ENCODE measurements around the gene CSNK2A2. TPM values are rescaled to one million over a fixed set of nuclear protein-coding genes. Genes with fewer than 3 reads are reported as not detected.

CSNK2A2 gene
- total and polyA plus RNA-seq, 10 of the 15 experiments (the other 5 are each of a cell fraction or from before 2014, with no cell fraction given): 17.4 to 79.1 (median 29.4) TPM

DNA sequence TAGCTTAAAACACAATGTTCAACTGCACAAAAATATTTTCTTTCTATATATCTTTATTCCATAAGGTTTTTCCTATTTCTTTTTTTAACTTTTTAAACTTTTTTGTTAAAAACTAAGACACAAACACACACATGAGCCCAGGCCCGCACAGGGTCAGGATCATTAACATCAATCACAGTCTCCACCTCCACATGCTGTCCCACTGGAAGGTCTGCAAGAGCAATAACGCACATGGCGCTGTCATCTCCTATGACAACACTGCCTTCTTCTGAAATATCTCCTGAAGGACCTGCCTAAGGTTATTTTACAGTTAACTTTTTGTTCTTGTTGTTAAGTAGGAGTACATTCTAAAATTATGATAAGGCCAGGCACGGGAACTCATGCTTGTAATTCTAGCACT, 72.9 kb downstream of the CSNK2A2 start:
- ChIA-PET POLR2A (interaction anchor here (0.6 to 1.5 kb wide), 2 partner anchors 97 to 156 kb away, joined by 3 to 4 read pairs; no protein-coding TSS in a partner anchor), RAD21 (ENCODE audit: unreplicated experiment) (interaction anchor here (1.5 to 6.6 kb wide), 3 partner anchors 22 to 106 kb away, joined by 3 to 30 read pairs (median 7); no protein-coding TSS in a partner anchor), SMC1A (ENCODE audit: uncharacterized antibody, unreplicated experiment) (interaction anchor here (1.2 to 3.9 kb wide), 8 partner anchors 13 to 212 kb away, joined by 3 to 25 read pairs (median 6); no protein-coding TSS in a partner anchor), CTCF (interaction anchor here (0.5 to 13.7 kb wide), 9 partner anchors 25 to 368 kb away, joined by 3 to 186 read pairs (median 7); partner anchors contain the start of gene ZNF319)
- no peak overlapping the region for H3K27ac ChIP-seq (ENCODE audit: control insufficient read depth, insufficient read depth)
- peaks cover 21% of the 10 kb centered on the region for H3K4me1 ChIP-seq (ENCODE audit: control insufficient read depth, insufficient read depth, low read length)
- H3K4me3 ChIP-seq: no peak overlapping the region
- in situ Hi-C loops (cut with MboI): loop anchor here (5.0 kb wide), 1 partner anchor 103 kb away; no protein-coding TSS in a partner anchor
- DNase-seq (ENCODE audit: low read depth, low spot score) (no peak), ATAC-seq (no peak), FAIRE-seq (no peak)
- H3K4me2 ChIP-seq (ENCODE audit: control insufficient read depth, insufficient read depth): 0 out of 2 replicates have a peak overlapping the region, but pooled peaks have one; percentile 99
- H3K9me3 ChIP-seq (replicated peaks; ENCODE audit: control insufficient read depth, insufficient read depth, low read length): no peaks in the 10 kb centered on the region
- H3K27me3 ChIP-seq (replicated peaks in 1 of 2; ENCODE audit: control insufficient read depth in 2 of 2, insufficient read depth in 2 of 2, low read length in 1 of 2): no peaks in the 10 kb centered on the region
- H3K79me2 ChIP-seq (ENCODE audit: control insufficient read depth, insufficient read depth, low read length): peaks cover 72% of the 10 kb centered on the region
- no peak overlapping the region for H3K9ac ChIP-seq (ENCODE audit: control insufficient read depth, insufficient read depth, low read length)
- H2AFZ ChIP-seq (ENCODE audit: control insufficient read depth, low read depth, low read length): no peak overlapping the region
- intact Hi-C loops (cut with micrococcal nuclease; ENCODE audit: unreplicated experiment): loop anchor here (5.0 to 10.0 kb wide), 2 partner anchors 182 to 680 kb away; partner anchors contain the start of genes CIAPIN1 and COQ9
- peaks cover 0 to 4% of the 10 kb centered on the region in 2 experiments; a peak in 1 of 4 replicates for H3K36me3 ChIP-seq (ENCODE audit: control insufficient read depth in 2 of 2, insufficient read depth in 2 of 2, low read length in 1 of 2)
- BruUV-seq (replicated peaks): no TSS peak
- peaks cover 5% of the 10 kb centered on the region; the same call in 1 of the 2 replicates for H4K20me1 ChIP-seq (ENCODE audit: control insufficient read depth, insufficient read depth)
- 97% methylated on average over 4 of the region's 4 CpGs for WGBS (ENCODE audit: insufficient coverage, insufficient replicate concordance, low lambda C conversion rate, missing lambda C conversion rate)
- TF ChIP-seq ZBTB4 (CRISPR knock-in tag; IDR thresholded peaks at IDR 0.05) (no peak), REST (IDR thresholded peaks at IDR 0.05; ENCODE audit: low read depth, low read length) (no peak), CBX3 (IDR thresholded peaks at IDR 0.05; ENCODE audit: borderline replicate concordance, low read depth) (no peak), KLF5 (IDR thresholded peaks at IDR 0.05; ENCODE audit: partially characterized antibody) (no peak), POLR2AphosphoS2 (IDR thresholded peaks at IDR 0.05; ENCODE audit: low read depth, low read length) (no peak), BMI1 (IDR thresholded peaks at IDR 0.05; ENCODE audit: borderline replicate concordance) (no peak), CREB1 (IDR thresholded peaks at IDR 0.05; ENCODE audit: low read depth) (no peak), NFXL1 (IDR thresholded peaks at IDR 0.05; ENCODE audit: borderline replicate concordance) (no peak), E4F1 (IDR thresholded peaks at IDR 0.05; ENCODE audit: borderline replicate concordance, partially characterized antibody) (no peak), TCF7 (IDR thresholded peaks at IDR 0.05; ENCODE audit: borderline replicate concordance) (no peak)
- TF ChIP-seq, protein P1, sequence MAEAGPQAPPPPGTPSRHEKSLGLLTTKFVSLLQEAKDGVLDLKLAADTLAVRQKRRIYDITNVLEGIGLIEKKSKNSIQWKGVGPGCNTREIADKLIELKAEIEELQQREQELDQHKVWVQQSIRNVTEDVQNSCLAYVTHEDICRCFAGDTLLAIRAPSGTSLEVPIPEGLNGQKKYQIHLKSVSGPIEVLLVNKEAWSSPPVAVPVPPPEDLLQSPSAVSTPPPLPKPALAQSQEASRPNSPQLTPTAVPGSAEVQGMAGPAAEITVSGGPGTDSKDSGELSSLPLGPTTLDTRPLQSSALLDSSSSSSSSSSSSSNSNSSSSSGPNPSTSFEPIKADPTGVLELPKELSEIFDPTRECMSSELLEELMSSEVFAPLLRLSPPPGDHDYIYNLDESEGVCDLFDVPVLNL (IDR thresholded peaks at IDR 0.05; ENCODE audit: low read depth, low read length): no peak
- TF ChIP-seq, protein P2, sequence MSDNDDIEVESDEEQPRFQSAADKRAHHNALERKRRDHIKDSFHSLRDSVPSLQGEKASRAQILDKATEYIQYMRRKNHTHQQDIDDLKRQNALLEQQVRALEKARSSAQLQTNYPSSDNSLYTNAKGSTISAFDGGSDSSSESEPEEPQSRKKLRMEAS (IDR thresholded peaks at IDR 0.05; ENCODE audit: low read depth, low read length): no peak

Measured in GM12878 (cell line).